ENCODE measurements around the gene KIAA1958. TPM values are rescaled to one million over a fixed set of nuclear protein-coding genes. Genes with fewer than 3 reads are reported as not detected.

Gene KIAA1958
- total and polyA plus RNA-seq, 2 donors from 2014 or later, result 2.6 to 15.3 TPM

DNA sequence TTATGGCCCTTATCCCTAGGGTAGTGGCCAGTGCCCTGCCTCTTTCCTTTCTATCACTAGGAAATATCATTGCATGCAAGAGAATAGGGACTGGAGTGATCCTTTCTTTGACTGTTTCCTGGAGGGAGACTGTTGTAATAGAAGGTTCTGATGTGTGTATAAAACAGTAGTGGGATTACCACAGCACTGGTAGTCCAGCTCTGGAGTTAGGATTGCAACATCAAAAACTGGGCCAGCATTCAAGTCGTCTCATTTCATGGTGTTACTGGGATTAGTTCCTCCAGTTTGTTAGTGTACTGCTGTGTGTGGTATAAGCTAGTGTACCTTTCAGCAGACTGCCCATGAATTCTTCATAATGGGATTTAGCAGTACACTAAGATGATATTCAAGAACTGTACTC is 45.8 kb downstream of the KIAA1958 start:
- no peak for FAIRE-seq

DNA sequence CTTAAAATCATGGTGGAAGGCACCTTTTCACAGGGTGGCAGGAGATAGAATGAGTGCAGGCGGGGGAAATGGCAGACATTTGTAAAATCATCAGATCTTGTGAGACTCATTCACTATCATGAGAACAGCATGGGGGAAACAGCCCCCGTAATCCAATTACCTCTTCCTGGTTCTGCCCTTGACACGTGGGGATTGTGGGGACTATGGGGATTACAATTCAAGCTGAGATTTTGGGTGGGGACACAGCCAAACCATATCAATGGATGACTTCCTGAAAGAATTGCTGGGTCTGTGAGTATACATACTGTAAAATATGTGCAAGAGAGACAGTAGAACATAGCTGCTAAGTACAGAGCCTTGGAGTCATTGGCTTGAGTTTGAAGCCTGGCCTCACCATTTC is 47.0 kb downstream of the KIAA1958 start:
- Histone ChIP-seq H3K27ac (ENCODE audit: low read depth in 2 of 2, low read length in 2 of 2) (no peak overlapping the region), H3K36me3 (ENCODE audit: control insufficient read depth in 2 of 3, insufficient read depth in 3 of 3, low read length in 3 of 3) (no peaks in the 10 kb centered on the region), H3K4me1 (ENCODE audit: control insufficient read depth in 2 of 3, insufficient read depth in 2 of 3, low read depth in 1 of 3, low read length in 3 of 3) (peaks cover 0 to 4% (median 0%) of the 10 kb centered on the region in 3 donors), H3K9me3 (ENCODE audit: control insufficient read depth in 2 of 3, insufficient read depth in 1 of 3, low read length in 3 of 3) (no peaks in the 10 kb centered on the region), H3K4me3 (ENCODE audit: low read length in 3 of 3) (no peak overlapping the region), H3K27me3 (ENCODE audit: control insufficient read depth, insufficient read depth, low read length) (no peaks in the 10 kb centered on the region), H3K9ac (ENCODE audit: low read length in 3 of 3) (no peak overlapping the region)
- intact Hi-C loops (cut with DNase I), result no loop called here
- no peak for FAIRE-seq
- TF ChIP-seq, protein P1, sequence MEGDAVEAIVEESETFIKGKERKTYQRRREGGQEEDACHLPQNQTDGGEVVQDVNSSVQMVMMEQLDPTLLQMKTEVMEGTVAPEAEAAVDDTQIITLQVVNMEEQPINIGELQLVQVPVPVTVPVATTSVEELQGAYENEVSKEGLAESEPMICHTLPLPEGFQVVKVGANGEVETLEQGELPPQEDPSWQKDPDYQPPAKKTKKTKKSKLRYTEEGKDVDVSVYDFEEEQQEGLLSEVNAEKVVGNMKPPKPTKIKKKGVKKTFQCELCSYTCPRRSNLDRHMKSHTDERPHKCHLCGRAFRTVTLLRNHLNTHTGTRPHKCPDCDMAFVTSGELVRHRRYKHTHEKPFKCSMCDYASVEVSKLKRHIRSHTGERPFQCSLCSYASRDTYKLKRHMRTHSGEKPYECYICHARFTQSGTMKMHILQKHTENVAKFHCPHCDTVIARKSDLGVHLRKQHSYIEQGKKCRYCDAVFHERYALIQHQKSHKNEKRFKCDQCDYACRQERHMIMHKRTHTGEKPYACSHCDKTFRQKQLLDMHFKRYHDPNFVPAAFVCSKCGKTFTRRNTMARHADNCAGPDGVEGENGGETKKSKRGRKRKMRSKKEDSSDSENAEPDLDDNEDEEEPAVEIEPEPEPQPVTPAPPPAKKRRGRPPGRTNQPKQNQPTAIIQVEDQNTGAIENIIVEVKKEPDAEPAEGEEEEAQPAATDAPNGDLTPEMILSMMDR (IDR thresholded peaks at IDR 0.05; ENCODE audit: borderline replicate concordance, extremely low read depth, insufficient read depth), result no peak
- no peak for DNase-seq

More for the DNA sequence above, 45.8 kb downstream of the KIAA1958 start:
- H3K36me3 ChIP-seq (ENCODE audit: control insufficient read depth in 2 of 3, insufficient read depth in 3 of 3, low read length in 3 of 3), result no peaks in the 10 kb centered on the region
- no peaks in the 10 kb centered on the region for H3K27me3 ChIP-seq (ENCODE audit: control insufficient read depth, insufficient read depth, low read length)
- TF ChIP-seq, protein P1 (IDR thresholded peaks at IDR 0.05; ENCODE audit: borderline replicate concordance, extremely low read depth, insufficient read depth), result no peak
- intact Hi-C loops (cut with DNase I), result no loop called here
- no peak for DNase-seq
- peaks cover 0 to 5% (median 4%) of the 10 kb centered on the region in 3 donors for H3K4me1 ChIP-seq (ENCODE audit: control insufficient read depth in 2 of 3, insufficient read depth in 2 of 3, low read depth in 1 of 3, low read length in 3 of 3)
- no peak overlapping the region for H3K27ac ChIP-seq (ENCODE audit: low read depth in 2 of 2, low read length in 2 of 2)
- H3K9ac ChIP-seq (ENCODE audit: low read length in 3 of 3), result no peak overlapping the region
- no peaks in the 10 kb centered on the region for H3K9me3 ChIP-seq (ENCODE audit: control insufficient read depth in 2 of 3, insufficient read depth in 1 of 3, low read length in 3 of 3)
- H3K4me3 ChIP-seq (ENCODE audit: low read length in 3 of 3), result no peak overlapping the region

DNA sequence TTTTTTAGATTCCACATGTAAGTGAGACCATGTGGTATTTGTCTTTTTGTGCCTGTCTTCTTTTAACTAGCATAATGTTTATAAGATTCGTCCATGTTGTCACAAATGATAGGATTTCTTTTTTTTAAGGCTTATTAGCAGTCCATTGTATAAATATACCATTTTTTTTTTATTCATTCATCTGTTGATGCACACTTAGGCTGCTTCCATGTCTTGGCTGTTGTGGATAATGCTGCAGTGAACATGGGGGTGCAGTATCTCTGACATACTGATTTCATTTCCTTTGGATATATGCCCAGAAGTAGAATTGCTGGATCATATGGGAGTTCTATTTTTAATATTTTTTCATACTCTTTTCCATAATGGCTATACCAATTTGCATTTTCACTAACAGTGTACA is 48.7 kb downstream of the KIAA1958 start:
- TF ChIP-seq, protein P1 (IDR thresholded peaks at IDR 0.05; ENCODE audit: borderline replicate concordance, extremely low read depth, insufficient read depth), result no peak
- Histone ChIP-seq H3K4me3 (ENCODE audit: low read length in 3 of 3) (no peak overlapping the region), H3K36me3 (ENCODE audit: control insufficient read depth in 2 of 3, insufficient read depth in 3 of 3, low read length in 3 of 3) (no peaks in the 10 kb centered on the region), H3K9me3 (ENCODE audit: control insufficient read depth in 2 of 3, insufficient read depth in 1 of 3, low read length in 3 of 3) (no peaks in the 10 kb centered on the region), H3K27me3 (ENCODE audit: control insufficient read depth, insufficient read depth, low read length) (no peaks in the 10 kb centered on the region), H3K9ac (ENCODE audit: low read length in 3 of 3) (no peak overlapping the region), H3K4me1 (ENCODE audit: control insufficient read depth in 2 of 3, insufficient read depth in 2 of 3, low read depth in 1 of 3, low read length in 3 of 3) (no peaks in the 10 kb centered on the region), H3K27ac (ENCODE audit: low read depth in 2 of 2, low read length in 2 of 2) (no peak overlapping the region)
- FAIRE-seq (no peak), DNase-seq (peak in 2 of 5 donors; percentile 25 to 61)
- intact Hi-C loops (cut with DNase I), result no loop called here

DNA sequence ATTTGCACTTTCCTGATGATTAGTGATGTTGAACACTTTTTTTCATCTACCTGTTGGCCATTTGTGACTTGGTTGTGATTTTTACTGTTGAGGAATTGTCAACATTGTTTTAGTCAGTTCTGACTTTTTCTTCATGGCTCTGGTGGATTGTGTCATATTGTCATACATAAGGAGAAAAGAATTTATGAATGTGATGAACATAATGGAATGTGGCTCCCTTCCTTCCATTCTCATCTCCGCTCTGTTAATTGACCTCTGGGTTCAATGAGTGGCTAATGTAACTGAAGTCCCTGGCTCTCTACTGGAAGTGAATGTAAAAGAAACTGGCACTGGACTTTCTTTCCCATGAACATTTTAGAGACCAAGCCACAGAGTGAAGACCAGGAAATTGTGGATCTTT is 49.2 kb downstream of the KIAA1958 start:
- intact Hi-C loops (cut with DNase I), result no loop called here
- Histone ChIP-seq H3K27me3 (ENCODE audit: control insufficient read depth, insufficient read depth, low read length) (no peaks in the 10 kb centered on the region), H3K27ac (ENCODE audit: low read depth in 2 of 2, low read length in 2 of 2) (no peak overlapping the region), H3K9ac (ENCODE audit: low read length in 3 of 3) (no peak overlapping the region), H3K4me3 (ENCODE audit: low read length in 3 of 3) (no peak overlapping the region), H3K36me3 (ENCODE audit: control insufficient read depth in 2 of 3, insufficient read depth in 3 of 3, low read length in 3 of 3) (no peaks in the 10 kb centered on the region), H3K9me3 (ENCODE audit: control insufficient read depth in 2 of 3, insufficient read depth in 1 of 3, low read length in 3 of 3) (no peaks in the 10 kb centered on the region), H3K4me1 (ENCODE audit: control insufficient read depth in 2 of 3, insufficient read depth in 2 of 3, low read depth in 1 of 3, low read length in 3 of 3) (no peaks in the 10 kb centered on the region)
- DNase-seq (no peak), FAIRE-seq (no peak)
- TF ChIP-seq, protein P1 (IDR thresholded peaks at IDR 0.05; ENCODE audit: borderline replicate concordance, extremely low read depth, insufficient read depth), result no peak
